ENCODE measurements around the gene STRN. TPM values are rescaled to one million over a fixed set of nuclear protein-coding genes. Genes with fewer than 3 reads are reported as not detected.
"Not testable (repeated sequence)": the region's sequence is repeated elsewhere in the genome, so short reads cannot be mapped to it uniquely, and the experiment has no call there.

Gene STRN
- total and polyA plus RNA-seq, 5 donors = 7.7 to 41.1 (median 34.5) TPM

DNA sequence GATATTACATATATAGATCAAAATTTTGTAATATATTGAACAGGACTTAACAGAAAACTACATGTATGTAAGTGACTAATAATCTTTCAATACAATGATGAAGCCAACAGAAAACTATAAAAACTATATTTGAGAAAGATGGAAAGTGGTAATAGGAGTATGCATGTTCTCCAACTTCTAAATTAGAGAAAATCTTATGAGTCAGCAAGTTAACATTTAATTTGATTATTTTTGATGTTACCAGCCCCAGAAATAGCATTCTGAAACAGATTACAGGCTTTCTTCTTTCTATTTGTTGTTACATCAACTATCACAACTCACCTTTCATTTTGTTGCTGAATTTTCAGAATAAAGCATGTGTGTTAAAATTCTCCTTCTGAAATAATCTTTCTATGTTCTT is 29.8 kb downstream of the STRN start:
- H3K27ac ChIP-seq (ENCODE audit: low read length); DNase-seq; H3K9me3 ChIP-seq (ENCODE audit: control insufficient read depth, low read length); H3K4me1 ChIP-seq (ENCODE audit: control insufficient read depth, insufficient read depth, low read length); H3K27me3 ChIP-seq (ENCODE audit: control insufficient read depth, insufficient read depth); H3K4me3 ChIP-seq (ENCODE audit: low read length); intact Hi-C loops (cut with DNase I); ATAC-seq: not testable (repeated sequence)

DNA sequence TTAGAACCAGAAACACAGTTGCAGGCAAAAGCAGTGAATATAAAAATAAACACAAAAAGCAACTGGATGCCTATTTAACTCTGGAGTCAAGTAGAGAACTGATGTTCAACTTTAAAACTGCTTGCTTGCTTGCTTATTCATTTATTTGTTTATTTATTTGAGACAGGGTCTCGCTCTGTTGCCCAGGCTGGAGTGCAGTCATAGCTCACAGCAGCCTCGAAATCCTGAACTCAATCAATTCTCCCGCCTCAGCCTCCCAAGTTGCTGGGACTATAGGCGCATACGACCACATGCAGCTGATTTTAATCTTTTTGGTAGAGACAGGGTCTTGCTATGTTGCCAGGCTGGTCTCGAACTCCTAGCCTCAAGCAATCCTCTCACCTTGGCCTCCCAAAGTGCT is 34.6 kb downstream of the STRN start:
- H3K9me3 ChIP-seq (ENCODE audit: control insufficient read depth, low read length); ATAC-seq; H3K4me3 ChIP-seq (ENCODE audit: low read length); DNase-seq; H3K4me1 ChIP-seq (ENCODE audit: control insufficient read depth, insufficient read depth, low read length); intact Hi-C loops (cut with DNase I); H3K27ac ChIP-seq (ENCODE audit: low read length); H3K27me3 ChIP-seq (ENCODE audit: control insufficient read depth, insufficient read depth): not testable (repeated sequence)
- whole genome bisulfite sequencing = 97% methylated on average over 6 of the region's 6 CpGs

DNA sequence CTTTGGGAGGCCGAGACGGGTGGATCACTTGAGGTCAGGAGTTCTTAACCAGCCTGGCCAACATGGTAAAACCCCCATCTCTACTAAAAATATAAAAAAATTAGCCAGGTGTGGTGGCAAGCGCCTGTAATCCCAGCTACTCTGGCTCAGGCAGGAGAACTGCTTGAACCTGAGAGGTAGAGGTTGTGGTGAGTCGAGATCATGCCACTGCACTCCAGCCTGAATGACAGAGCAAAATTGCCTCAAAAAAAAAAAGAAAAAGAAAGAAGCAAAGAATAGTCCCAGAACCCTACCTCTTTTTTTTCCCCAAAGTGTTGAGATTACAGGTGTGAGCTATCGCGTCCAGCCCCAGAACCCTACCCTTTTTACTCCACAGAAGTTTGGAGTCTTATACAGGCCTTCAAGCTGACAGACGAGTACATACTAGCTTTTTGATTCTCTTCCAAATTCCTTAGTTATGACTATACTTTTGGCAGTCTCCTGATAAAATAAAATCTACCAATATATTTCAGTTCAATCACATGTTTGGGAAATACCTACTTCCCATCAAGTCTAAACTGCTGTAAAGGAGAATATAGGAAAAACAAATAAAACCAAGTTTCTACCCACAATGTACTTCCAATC is 35.4 kb downstream of the STRN start:
- ATAC-seq; H3K4me3 ChIP-seq (ENCODE audit: low read length); DNase-seq; H3K27ac ChIP-seq (ENCODE audit: low read length); H3K4me1 ChIP-seq (ENCODE audit: control insufficient read depth, insufficient read depth, low read length); H3K27me3 ChIP-seq (ENCODE audit: control insufficient read depth, insufficient read depth); intact Hi-C loops (cut with DNase I); H3K9me3 ChIP-seq (ENCODE audit: control insufficient read depth, low read length): not testable (repeated sequence)
- WGBS = 53% methylated on average over 7 of the region's 7 CpGs

- H3K9me3 ChIP-seq (ENCODE audit: control insufficient read depth, low read length); H3K4me1 ChIP-seq (ENCODE audit: control insufficient read depth, insufficient read depth, low read length); DNase-seq; ATAC-seq; H3K4me3 ChIP-seq (ENCODE audit: low read length); H3K27ac ChIP-seq (ENCODE audit: low read length); H3K27me3 ChIP-seq (ENCODE audit: control insufficient read depth, insufficient read depth); intact Hi-C loops (cut with DNase I): not testable (repeated sequence)
- WGBS = 46% methylated on average over 5 of the region's 5 CpGs
Observed at GRCh38 chr2:36926175-36927132, 39.9 kb downstream of the STRN start.

DNA sequence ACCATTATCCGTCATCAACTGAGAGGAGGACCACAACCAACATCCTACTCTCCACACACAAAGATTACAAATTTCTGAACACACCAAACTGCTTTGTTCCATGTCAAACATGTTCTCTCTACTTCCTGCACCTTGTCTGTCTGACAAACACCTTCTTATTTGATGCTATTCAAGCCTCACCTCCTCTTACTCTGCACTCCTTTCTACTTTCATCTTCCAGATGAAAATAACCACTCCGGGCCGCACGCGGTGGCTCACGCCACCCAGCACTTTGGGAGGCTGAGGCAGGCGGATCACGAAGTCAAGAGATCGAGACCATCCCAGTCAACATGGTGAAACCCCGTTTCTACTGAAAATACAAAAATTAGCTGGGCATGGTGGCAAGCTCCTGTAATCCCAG is 43.7 kb downstream of the STRN start:
- H3K27ac ChIP-seq (ENCODE audit: low read length); H3K27me3 ChIP-seq (ENCODE audit: control insufficient read depth, insufficient read depth); ATAC-seq; H3K9me3 ChIP-seq (ENCODE audit: control insufficient read depth, low read length); DNase-seq; H3K4me3 ChIP-seq (ENCODE audit: low read length); H3K4me1 ChIP-seq (ENCODE audit: control insufficient read depth, insufficient read depth, low read length); intact Hi-C loops (cut with DNase I): not testable (repeated sequence)
- 97% methylated on average over 10 of the region's 10 CpGs for WGBS

GRCh38 chr2:36921984-36922383 is 44.4 kb downstream of the STRN start:
- ATAC-seq (no peak), DNase-seq (no peak)
- no peaks in the 10 kb centered on the region for H3K9me3 ChIP-seq (ENCODE audit: control insufficient read depth, low read length)
- no peak overlapping the region for H3K4me3 ChIP-seq (ENCODE audit: low read length)
- no peaks in the 10 kb centered on the region for H3K4me1 ChIP-seq (ENCODE audit: control insufficient read depth, insufficient read depth, low read length)
- intact Hi-C loops (cut with DNase I) = no loop called here
- H3K27me3 ChIP-seq (ENCODE audit: control insufficient read depth, insufficient read depth) = no peaks in the 10 kb centered on the region
- no peak overlapping the region for H3K27ac ChIP-seq (ENCODE audit: low read length)
- WGBS = 65% methylated on average over 3 of the region's 3 CpGs

GRCh38 chr2:36919041-36919837 is 47.1 kb downstream of the STRN start:
- H3K9me3 ChIP-seq (ENCODE audit: control insufficient read depth, low read length) = no peaks in the 10 kb centered on the region
- no peaks in the 10 kb centered on the region for H3K4me1 ChIP-seq (ENCODE audit: control insufficient read depth, insufficient read depth, low read length)
- 77% methylated on average over 7 of the region's 7 CpGs for WGBS
- no peak for ATAC-seq
- intact Hi-C loops (cut with DNase I) = no loop called here
- no peak for DNase-seq
- no peak overlapping the region for H3K4me3 ChIP-seq (ENCODE audit: low read length)
- H3K27ac ChIP-seq (ENCODE audit: low read length) = no peak overlapping the region
- H3K27me3 ChIP-seq (ENCODE audit: control insufficient read depth, insufficient read depth) = no peaks in the 10 kb centered on the region

- no peaks in the 10 kb centered on the region for H3K27me3 ChIP-seq (ENCODE audit: control insufficient read depth, insufficient read depth)
- no peak for ATAC-seq
- no peak overlapping the region for H3K4me3 ChIP-seq (ENCODE audit: low read length)
- no peak overlapping the region for H3K27ac ChIP-seq (ENCODE audit: low read length)
- no peak for DNase-seq
- H3K4me1 ChIP-seq (ENCODE audit: control insufficient read depth, insufficient read depth, low read length) = no peaks in the 10 kb centered on the region
- intact Hi-C loops (cut with DNase I) = no loop called here
- H3K9me3 ChIP-seq (ENCODE audit: control insufficient read depth, low read length) = no peaks in the 10 kb centered on the region
Observed at GRCh38 chr2:36918307-36918706, 48.0 kb downstream of the STRN start.

DNA sequence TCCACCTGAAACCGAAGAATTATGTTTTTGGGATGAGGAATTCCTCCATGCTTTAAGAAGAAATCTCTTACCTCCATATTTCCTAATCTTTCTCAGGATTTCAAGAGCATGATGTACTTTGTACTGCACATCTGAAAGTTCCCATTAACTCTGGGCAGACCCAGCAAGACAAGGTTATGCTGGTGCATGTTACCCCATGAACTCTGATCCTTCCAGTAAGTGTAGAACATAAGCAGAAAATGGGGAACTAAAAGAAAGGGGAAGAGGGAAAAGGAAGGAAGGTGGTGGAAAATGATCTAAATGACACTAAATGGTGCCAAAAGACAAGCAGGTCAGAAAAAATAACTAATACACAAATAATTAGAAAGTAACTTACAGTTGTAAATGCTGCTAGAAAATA is 50.7 kb downstream of the STRN start:
- intact Hi-C loops (cut with DNase I) = no loop called here

GRCh38 chr2:36912695-36913094 is 53.6 kb downstream of the STRN start:
- no peaks in the 10 kb centered on the region for H3K27me3 ChIP-seq (ENCODE audit: control insufficient read depth, insufficient read depth)
- DNase-seq (no peak), ATAC-seq (no peak)
- H3K4me3 ChIP-seq (ENCODE audit: low read length) = no peak overlapping the region
- intact Hi-C loops (cut with DNase I) = no loop called here
- H3K27ac ChIP-seq (ENCODE audit: low read length) = no peak overlapping the region
- H3K4me1 ChIP-seq (ENCODE audit: control insufficient read depth, insufficient read depth, low read length) = no peaks in the 10 kb centered on the region
- H3K9me3 ChIP-seq (ENCODE audit: control insufficient read depth, low read length) = no peaks in the 10 kb centered on the region

More for the DNA sequence above, 50.7 kb downstream of the STRN start:
- DNase-seq = no peak
- H3K9me3 ChIP-seq (ENCODE audit: control insufficient read depth, low read length) = no peaks in the 10 kb centered on the region
- peak; percentile 41 to 44 for ATAC-seq
- no peaks in the 10 kb centered on the region for H3K27me3 ChIP-seq (ENCODE audit: control insufficient read depth, insufficient read depth)
- no peak overlapping the region for H3K27ac ChIP-seq (ENCODE audit: low read length)
- no peak overlapping the region for H3K4me3 ChIP-seq (ENCODE audit: low read length)
- 95% methylated on average over 1 of the region's 1 CpG for WGBS
- no peaks in the 10 kb centered on the region for H3K4me1 ChIP-seq (ENCODE audit: control insufficient read depth, insufficient read depth, low read length)

DNA sequence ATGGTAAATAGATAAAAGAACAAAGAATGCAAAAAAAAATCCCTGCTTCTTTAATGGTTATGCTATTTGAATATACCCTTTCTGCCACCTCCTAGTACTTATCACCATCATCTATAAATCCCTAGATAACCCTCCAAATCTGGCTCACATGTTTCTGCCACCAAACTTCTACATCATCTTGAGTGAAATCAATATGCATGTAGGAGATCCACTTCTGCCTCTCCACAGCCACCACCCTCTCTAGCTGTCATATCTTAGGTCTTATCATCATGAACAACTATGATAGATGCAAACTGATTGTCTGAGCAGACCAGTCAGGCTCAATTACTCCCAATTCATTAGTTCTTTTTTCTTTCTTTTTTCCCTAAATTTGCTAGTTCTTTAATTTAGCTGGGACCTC is 55.3 kb downstream of the STRN start:
- ATAC-seq = no peak
- Histone ChIP-seq H3K9me3 (ENCODE audit: control insufficient read depth, low read length) (no peaks in the 10 kb centered on the region), H3K4me1 (ENCODE audit: control insufficient read depth, insufficient read depth, low read length) (no peaks in the 10 kb centered on the region), H3K27me3 (ENCODE audit: control insufficient read depth, insufficient read depth) (no peaks in the 10 kb centered on the region), H3K27ac (ENCODE audit: low read length) (no peak overlapping the region), H3K4me3 (ENCODE audit: low read length) (no peak overlapping the region)
- intact Hi-C loops (cut with DNase I) = no loop called here
- no peak for DNase-seq

Data from right cardiac atrium (tissue), 5 donors.